ENCODE data around the gene SREBF1. TPM values are rescaled to one million over a fixed set of nuclear protein-coding genes. Genes with fewer than 3 reads are reported as not detected.

The SREBF1 gene
- total RNA-seq, 1 donor from 2014 or later, result 85.0 TPM

DNA sequence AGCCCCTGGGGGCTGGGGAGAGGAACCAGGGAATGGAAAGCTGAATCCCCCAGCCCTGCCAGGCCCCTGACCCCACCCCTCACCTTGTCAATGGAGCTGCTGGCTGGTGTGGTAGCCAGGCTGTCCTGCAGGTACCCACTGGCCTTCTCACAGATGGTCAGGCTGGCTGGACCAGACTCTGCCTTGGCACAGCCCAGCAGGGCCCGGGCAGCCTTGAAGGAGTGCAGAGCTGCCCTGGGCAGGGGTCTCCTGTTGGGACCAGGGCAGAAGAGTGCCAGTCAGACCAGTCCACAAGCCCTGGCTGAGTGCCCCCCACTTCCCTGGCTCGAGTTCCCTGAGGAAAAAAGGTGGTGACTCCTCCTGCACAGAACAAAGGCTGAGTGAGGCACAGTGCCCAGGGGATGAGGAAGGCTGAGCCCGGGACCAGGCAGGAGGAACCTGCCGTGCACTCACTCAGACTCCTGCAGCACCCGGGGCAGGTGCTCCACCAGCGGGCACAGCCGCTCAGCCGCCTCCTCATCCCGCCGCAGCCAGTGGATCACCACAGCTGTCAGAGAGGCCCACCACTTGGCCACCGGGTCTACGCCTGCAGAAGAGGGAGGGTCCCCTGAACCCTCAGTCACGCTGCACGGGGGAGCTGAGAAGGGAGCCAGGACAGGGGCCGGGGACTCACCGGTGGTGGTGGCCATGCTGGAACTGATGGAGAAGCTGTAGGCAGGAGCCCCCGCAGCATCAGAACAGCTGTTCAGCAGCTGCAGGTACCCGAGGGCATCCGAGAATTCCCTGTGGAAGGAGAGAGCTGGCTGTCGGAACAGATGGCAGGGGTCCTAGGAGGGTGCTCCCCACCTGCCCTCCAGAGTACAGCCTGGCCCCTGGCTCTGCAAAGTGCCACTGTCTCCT, 22.4 kb downstream of the SREBF1 start:
- no peak for DNase-seq (ENCODE audit: low spot score, unreplicated experiment)
- H3K27me3 Mint-ChIP-seq, result no peaks in the 10 kb centered on the region
- peak overlapping the region; percentile 62 for H3K27ac Mint-ChIP-seq
- H3K9me3 Mint-ChIP-seq (ENCODE audit: low read depth), result no peaks in the 10 kb centered on the region
- H3K4me1 Mint-ChIP-seq (ENCODE audit: low read depth), result peaks cover 11% of the 10 kb centered on the region
- H3K4me3 Mint-ChIP-seq (ENCODE audit: low read depth), result no peak overlapping the region
- TF ChIP-seq, protein P1, sequence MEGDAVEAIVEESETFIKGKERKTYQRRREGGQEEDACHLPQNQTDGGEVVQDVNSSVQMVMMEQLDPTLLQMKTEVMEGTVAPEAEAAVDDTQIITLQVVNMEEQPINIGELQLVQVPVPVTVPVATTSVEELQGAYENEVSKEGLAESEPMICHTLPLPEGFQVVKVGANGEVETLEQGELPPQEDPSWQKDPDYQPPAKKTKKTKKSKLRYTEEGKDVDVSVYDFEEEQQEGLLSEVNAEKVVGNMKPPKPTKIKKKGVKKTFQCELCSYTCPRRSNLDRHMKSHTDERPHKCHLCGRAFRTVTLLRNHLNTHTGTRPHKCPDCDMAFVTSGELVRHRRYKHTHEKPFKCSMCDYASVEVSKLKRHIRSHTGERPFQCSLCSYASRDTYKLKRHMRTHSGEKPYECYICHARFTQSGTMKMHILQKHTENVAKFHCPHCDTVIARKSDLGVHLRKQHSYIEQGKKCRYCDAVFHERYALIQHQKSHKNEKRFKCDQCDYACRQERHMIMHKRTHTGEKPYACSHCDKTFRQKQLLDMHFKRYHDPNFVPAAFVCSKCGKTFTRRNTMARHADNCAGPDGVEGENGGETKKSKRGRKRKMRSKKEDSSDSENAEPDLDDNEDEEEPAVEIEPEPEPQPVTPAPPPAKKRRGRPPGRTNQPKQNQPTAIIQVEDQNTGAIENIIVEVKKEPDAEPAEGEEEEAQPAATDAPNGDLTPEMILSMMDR (IDR thresholded peaks at IDR 0.05; ENCODE audit: unreplicated experiment), result no peak
- H3K36me3 Mint-ChIP-seq (ENCODE audit: insufficient read depth), result peaks cover 10% of the 10 kb centered on the region

DNA sequence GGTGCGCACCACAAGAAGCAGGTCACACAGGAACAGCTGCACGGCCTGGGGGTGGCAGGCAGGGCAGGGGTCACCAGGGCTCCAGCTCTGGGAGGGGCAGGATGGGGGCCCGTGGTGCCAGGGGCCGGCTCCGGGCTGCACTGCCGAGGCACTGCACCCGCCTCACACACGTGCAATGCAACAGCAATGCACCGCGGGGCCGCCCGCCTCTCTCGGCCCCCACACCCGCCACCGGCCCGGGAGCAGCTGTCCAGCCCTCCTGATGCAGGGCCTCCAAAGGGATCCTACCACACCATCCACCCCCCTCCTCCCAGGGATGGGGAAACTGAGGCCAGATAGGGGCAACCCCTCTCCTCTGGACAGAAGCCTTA, 23.1 kb downstream of the SREBF1 start:
- Mint-ChIP-seq H3K4me1 (ENCODE audit: low read depth) (peaks cover 12% of the 10 kb centered on the region), H3K27me3 (peaks cover 1% of the 10 kb centered on the region), H3K9me3 (ENCODE audit: low read depth) (no peaks in the 10 kb centered on the region), H3K36me3 (ENCODE audit: insufficient read depth) (peaks cover 8% of the 10 kb centered on the region), H3K4me3 (ENCODE audit: low read depth) (no peak overlapping the region), H3K27ac (no peak overlapping the region)
- TF ChIP-seq, protein P1 (IDR thresholded peaks at IDR 0.05; ENCODE audit: unreplicated experiment), result no peak
- DNase-seq (ENCODE audit: low spot score, unreplicated experiment), result no peak

DNA sequence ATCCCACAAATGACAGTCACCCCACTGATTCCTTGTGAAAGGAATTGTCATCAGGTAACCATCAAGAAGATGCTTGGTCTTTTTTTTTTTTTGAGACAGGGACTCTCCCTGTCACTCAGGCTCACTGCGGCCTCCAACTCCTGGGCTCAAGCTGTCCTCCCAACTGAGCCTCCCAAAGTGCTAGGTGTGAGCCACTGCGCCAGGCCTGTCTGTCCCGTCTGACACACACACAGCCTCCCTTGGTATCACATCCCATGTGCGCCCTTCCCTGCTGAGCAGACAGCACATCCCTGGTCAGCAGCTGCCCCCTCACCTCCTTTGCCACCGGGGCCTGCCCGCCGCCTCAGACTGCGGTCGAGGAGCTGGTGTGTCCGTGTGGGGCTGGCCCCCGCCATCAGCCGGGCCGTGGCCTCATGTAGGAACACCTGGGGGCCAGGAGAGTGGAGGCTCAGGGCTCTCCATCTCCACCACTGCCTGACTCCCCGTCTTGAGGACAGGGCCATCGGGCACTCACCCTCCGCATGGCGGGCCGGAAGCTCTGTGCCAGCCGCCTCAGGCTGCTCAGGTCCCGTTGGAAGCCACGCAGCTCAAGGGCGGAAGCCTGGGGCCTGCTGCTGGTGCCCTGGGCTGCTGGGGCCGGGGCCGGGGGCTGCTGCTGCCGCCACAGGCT, 23.6 kb downstream of the SREBF1 start:
- no peak overlapping the region for H3K4me3 Mint-ChIP-seq (ENCODE audit: low read depth)
- TF ChIP-seq, protein P1 (IDR thresholded peaks at IDR 0.05; ENCODE audit: unreplicated experiment), result no peak
- H3K9me3 Mint-ChIP-seq (ENCODE audit: low read depth), result no peaks in the 10 kb centered on the region
- DNase-seq (ENCODE audit: low spot score, unreplicated experiment), result no peak
- H3K4me1 Mint-ChIP-seq (ENCODE audit: low read depth), result peaks cover 13% of the 10 kb centered on the region
- peaks cover 4% of the 10 kb centered on the region for H3K36me3 Mint-ChIP-seq (ENCODE audit: insufficient read depth)
- H3K27ac Mint-ChIP-seq, result no peak overlapping the region
- H3K27me3 Mint-ChIP-seq, result peaks cover 3% of the 10 kb centered on the region

DNA sequence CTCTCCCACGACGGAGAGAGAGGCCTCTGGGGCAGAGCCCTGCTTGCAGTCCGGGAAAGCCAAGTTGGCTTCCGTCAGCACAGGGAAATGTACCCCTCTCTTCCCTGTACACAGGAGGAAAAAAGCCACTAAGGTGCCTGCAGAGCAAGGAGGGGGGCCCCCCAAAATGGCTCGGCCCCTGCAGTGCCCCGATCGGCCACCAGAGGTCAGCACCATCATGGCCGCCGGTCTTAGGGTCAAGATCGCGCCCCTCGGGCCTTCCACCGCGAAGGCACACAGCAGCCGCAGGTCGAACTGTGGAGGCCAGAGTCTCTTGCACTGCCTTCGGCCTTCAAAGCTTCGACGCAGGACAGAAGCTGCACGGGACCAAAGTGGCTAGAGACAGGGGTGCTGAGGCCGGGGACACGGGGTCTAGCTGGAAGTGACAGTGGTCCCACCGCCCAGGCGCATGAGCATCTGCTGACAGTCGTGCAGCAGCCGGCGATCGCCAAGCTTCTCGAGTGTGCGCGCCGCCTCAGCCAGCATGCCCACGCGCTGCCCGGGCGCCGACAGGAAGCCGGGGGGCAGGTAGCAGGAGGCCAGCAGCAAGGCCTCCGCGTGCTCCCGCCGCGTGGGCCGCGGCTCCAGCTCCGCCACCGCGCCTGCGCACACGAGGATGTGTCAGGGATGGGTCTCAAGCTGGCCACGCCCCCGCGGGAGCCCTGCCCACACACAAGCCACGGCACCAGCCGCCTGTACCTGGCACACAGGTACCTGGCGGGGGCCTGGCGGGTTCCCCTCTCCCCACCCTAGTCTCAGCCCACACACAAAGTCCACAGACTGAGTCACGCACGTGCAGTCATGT, 24.4 kb downstream of the SREBF1 start:
- Mint-ChIP-seq H3K36me3 (ENCODE audit: insufficient read depth) (peaks cover 7% of the 10 kb centered on the region), H3K27ac (peak overlapping the region; percentile 37), H3K4me1 (ENCODE audit: low read depth) (peaks cover 13% of the 10 kb centered on the region), H3K9me3 (ENCODE audit: low read depth) (no peaks in the 10 kb centered on the region), H3K27me3 (peaks cover 3% of the 10 kb centered on the region), H3K4me3 (ENCODE audit: low read depth) (no peak overlapping the region)
- TF ChIP-seq, protein P1 (IDR thresholded peaks at IDR 0.05; ENCODE audit: unreplicated experiment), result peak; percentile 100
- peak; percentile 89 for DNase-seq (ENCODE audit: low spot score, unreplicated experiment)
